Measurements from ENCODE around the gene MCM5. TPM values are rescaled to one million over a fixed set of nuclear protein-coding genes. Genes with fewer than 3 reads are reported as not detected.
A peak's percentile ranks its signal among the peaks of the same experiment; 100 is the strongest.

MCM5 gene
- 112 and 131 TPM in 2 replicates for total RNA-seq (2014; rRNA removed)
- Bru-seq, nascent RNA: percentile 52 among the genes with signal in this experiment
- BruChase-seq, experiment 1, labeled RNA remaining after a 6-hour chase: percentile 58 among the genes with signal in this experiment
- percentile 41 among the genes with signal in this experiment for BruChase-seq, experiment 2, labeled RNA remaining after a 2-hour chase
- long read RNA-seq, transcript MCM5-201 (17 exons, 3,534 nt): major isoform, 21 of 40 reads
- long read RNA-seq, partial matches to known transcripts: 12 of 40 reads
- long read RNA-seq, other reads (novel, unspliced or antisense): 7 of 40 reads

DNA sequence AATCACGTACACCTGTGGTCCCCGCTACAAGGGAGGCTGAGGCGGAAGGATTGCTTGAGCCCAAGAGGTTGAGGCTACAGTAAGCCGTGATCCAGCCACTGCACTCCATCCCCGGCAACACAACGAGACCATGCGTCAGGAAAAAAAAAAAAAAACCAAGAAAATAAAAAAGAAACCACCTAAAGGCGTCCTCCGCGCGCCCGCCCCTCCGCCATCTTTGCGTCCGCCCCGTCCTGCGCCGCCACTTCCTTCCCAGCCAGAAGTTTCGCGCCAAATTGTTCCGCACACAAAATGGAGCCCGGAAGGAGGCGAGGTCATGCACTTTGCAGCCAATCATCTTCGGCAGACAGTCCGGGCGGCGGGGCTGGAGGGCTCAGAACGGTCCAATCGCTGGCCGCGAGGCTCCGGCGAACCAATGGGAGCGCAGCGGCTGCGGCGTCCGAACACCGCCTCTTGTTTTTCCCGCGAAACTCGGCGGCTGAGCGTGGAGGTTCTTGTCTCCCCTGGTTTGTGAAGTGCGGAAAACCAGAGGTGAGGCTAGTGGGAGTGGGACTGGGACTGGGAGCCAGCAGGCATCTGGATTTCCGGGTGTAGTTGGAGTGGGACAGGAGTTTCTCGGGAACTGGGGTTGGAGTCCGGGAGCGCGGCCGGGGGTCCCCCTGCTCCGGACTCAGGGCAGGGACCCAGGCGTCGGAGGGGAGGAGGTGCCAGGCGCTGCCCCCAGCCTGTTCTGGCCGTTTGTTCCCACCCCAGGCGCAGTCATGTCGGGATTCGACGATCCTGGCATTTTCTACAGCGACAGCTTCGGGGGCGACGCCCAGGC is at the start of gene MCM5:
Gene MCM5 (plus strand): TSS at position 463 of the 823 bp plus-strand sequence. CDS start 299 bp downstream, at position 762.
- intact Hi-C loops (cut with micrococcal nuclease): loop anchor here (1.0 kb wide), 1 partner anchor 19 kb away; the partner anchor contains the start of gene HMOX1
- POLR2A ChIA-PET (ENCODE audit: unreplicated experiment): no interaction called here

GRCh38 chr22:35350539-35351503 is 49.1 kb upstream of the MCM5 start:
- peak; percentile 95 for ATAC-seq
- Histone ChIP-seq H3K36me3 (ENCODE audit: low read depth, low read length) (no peaks in the 10 kb centered on the region), H3K27ac (ENCODE audit: low read length) (peak overlapping the region; percentile 52), H3K4me1 (ENCODE audit: insufficient read depth, low read length) (peaks cover 11% of the 10 kb centered on the region), H3K9me3 (ENCODE audit: low read length) (no peaks in the 10 kb centered on the region), H3K27me3 (ENCODE audit: low read length) (no peaks in the 10 kb centered on the region), H3K79me2 (ENCODE audit: low read length) (no peaks in the 10 kb centered on the region), H3K9me2 (replicated peaks; ENCODE audit: low read length) (no peaks in the 10 kb centered on the region), H4K20me1 (ENCODE audit: low read length) (no peaks in the 10 kb centered on the region), H3F3A (ENCODE audit: low read length, unreplicated experiment) (no peaks in the 10 kb centered on the region), H3K9ac (ENCODE audit: low read length) (peak overlapping the region; percentile 79), H3K4me2 (ENCODE audit: low read length) (peak overlapping the region; percentile 89), H3K4me3 (ENCODE audit: low read length) (peak overlapping the region; percentile 70), H2AFZ (ENCODE audit: low read length) (peak overlapping the region; percentile 83)
- DNase-seq: peak; percentile 81
- POLR2A ChIA-PET (ENCODE audit: unreplicated experiment): interaction anchor here (0.6 to 0.7 kb wide), 3 partner anchors 160 to 277 kb away, joined by 3 read pairs; no protein-coding TSS in a partner anchor
- TSS peak; percentile 45 for BruUV-seq (replicated peaks)
- TF ChIP-seq EZH2 (IDR thresholded peaks at IDR 0.05; ENCODE audit: low read length, unreplicated experiment): no peak
- TF ChIP-seq, protein P1, sequence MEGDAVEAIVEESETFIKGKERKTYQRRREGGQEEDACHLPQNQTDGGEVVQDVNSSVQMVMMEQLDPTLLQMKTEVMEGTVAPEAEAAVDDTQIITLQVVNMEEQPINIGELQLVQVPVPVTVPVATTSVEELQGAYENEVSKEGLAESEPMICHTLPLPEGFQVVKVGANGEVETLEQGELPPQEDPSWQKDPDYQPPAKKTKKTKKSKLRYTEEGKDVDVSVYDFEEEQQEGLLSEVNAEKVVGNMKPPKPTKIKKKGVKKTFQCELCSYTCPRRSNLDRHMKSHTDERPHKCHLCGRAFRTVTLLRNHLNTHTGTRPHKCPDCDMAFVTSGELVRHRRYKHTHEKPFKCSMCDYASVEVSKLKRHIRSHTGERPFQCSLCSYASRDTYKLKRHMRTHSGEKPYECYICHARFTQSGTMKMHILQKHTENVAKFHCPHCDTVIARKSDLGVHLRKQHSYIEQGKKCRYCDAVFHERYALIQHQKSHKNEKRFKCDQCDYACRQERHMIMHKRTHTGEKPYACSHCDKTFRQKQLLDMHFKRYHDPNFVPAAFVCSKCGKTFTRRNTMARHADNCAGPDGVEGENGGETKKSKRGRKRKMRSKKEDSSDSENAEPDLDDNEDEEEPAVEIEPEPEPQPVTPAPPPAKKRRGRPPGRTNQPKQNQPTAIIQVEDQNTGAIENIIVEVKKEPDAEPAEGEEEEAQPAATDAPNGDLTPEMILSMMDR (conservative IDR thresholded peaks at IDR 0.05; ENCODE audit: low read depth, low read length): peak; percentile 69
- TF ChIP-seq EZH2phosphoT487 (IDR thresholded peaks at IDR 0.05; ENCODE audit: borderline replicate concordance, low read length): no peak
- CTCF ChIA-PET: interaction anchor here (0.5 to 1.2 kb wide), 10 partner anchors 21 to 773 kb away, joined by 3 to 11 read pairs (median 5); partner anchors contain the start of gene HMOX1
- intact Hi-C loops (cut with micrococcal nuclease): loop anchor here (1.0 to 2.0 kb wide), 3 partner anchors 80 to 272 kb away; no protein-coding TSS in a partner anchor

More for the DNA sequence above, at the start of gene MCM5:
- H3K4me1 ChIP-seq (ENCODE audit: insufficient read depth, low read length): peaks cover 18% of the 10 kb centered on the region
- ATAC-seq: peak; percentile 100
- peak within 1 kb of the TSS; percentile 87 for H3K4me2 ChIP-seq (ENCODE audit: low read length)
- H3K27me3 ChIP-seq (ENCODE audit: low read length): no peaks in the 10 kb centered on the region
- H3K9me2 ChIP-seq (replicated peaks; ENCODE audit: low read length): no peaks in the 10 kb centered on the region
- H3K9me3 ChIP-seq (ENCODE audit: low read length): no peaks in the 10 kb centered on the region
- peaks cover 29% of the 10 kb centered on the region for H3K79me2 ChIP-seq (ENCODE audit: low read length)
- CTCF ChIA-PET: no interaction called here
- H3F3A ChIP-seq (ENCODE audit: low read length, unreplicated experiment): no peaks in the 10 kb centered on the region
- peak; percentile 95 for DNase-seq
- H3K27ac ChIP-seq (ENCODE audit: low read length): peak within 1 kb of the TSS; percentile 61
- no TSS peak for BruUV-seq (replicated peaks)
- peak within 1 kb of the TSS; percentile 100 for H3K9ac ChIP-seq (ENCODE audit: low read length)
- no peaks in the 10 kb centered on the region for H4K20me1 ChIP-seq (ENCODE audit: low read length)
- peak within 1 kb of the TSS; percentile 94 for H3K4me3 ChIP-seq (ENCODE audit: low read length)
- no peak for TF ChIP-seq EZH2phosphoT487 (IDR thresholded peaks at IDR 0.05; ENCODE audit: borderline replicate concordance, low read length)
- no peak for TF ChIP-seq EZH2 (IDR thresholded peaks at IDR 0.05; ENCODE audit: low read length, unreplicated experiment)
- H2AFZ ChIP-seq (ENCODE audit: low read length): peak within 1 kb of the TSS; percentile 85
- peaks cover 22% of the 10 kb centered on the region; the same call in 1 of the 2 replicates for H3K36me3 ChIP-seq (ENCODE audit: low read depth, low read length)

All from PC-3 (cell line).